Measurements from ENCODE around the gene COL6A2.

DNA sequence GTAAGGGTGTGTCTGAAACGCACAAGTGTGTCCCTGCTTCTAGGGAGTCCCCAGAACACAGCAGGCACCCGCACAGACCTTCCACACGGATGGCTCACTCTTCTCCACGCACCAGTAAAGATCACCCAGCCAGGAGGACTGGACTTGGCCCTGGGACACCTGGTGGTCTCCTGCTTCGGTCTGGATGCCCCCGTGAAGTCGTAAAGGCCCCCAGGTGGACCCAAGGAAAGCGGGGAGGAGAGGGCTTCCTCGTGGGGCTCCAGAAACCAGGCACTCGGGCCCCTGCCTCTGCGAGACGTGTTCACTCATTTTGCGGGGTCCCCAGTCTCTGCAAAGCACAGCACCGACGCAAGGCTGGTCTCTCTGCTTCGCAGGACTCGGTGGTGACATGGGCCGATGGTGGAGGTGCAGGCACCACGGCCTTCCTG is 20.2 kb upstream of the COL6A2 start:
- TF ChIP-seq CTCF (conservative IDR thresholded peaks at IDR 0.05; ENCODE audit: low read depth in 2 of 2) (no peak), REST (IDR thresholded peaks at IDR 0.05; ENCODE audit: unreplicated experiment) (no peak), EZH2 (IDR thresholded peaks at IDR 0.05; ENCODE audit: low read depth, unreplicated experiment) (no peak), POLR2AphosphoS5 (IDR thresholded peaks at IDR 0.05; ENCODE audit: low read depth) (no peak), EZH2phosphoT487 (IDR thresholded peaks at IDR 0.05; ENCODE audit: unreplicated experiment) (no peak), CREB1 (CRISPR knock-in tag; IDR thresholded peaks at IDR 0.05; ENCODE audit: low read depth) (no peak)
- TF ChIP-seq, protein P1, sequence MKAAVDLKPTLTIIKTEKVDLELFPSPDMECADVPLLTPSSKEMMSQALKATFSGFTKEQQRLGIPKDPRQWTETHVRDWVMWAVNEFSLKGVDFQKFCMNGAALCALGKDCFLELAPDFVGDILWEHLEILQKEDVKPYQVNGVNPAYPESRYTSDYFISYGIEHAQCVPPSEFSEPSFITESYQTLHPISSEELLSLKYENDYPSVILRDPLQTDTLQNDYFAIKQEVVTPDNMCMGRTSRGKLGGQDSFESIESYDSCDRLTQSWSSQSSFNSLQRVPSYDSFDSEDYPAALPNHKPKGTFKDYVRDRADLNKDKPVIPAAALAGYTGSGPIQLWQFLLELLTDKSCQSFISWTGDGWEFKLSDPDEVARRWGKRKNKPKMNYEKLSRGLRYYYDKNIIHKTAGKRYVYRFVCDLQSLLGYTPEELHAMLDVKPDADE (IDR thresholded peaks at IDR 0.05) = no peak

Measured in GM23338 (cell line).